Left ventricle myocardium inferior (tissue), 1 donor: ENCODE results near the gene P2RX1. TPM values are rescaled to one million over a fixed set of nuclear protein-coding genes. Genes with fewer than 3 reads are reported as not detected.

Experiments used
- DNase-seq: peaks from one replicate; pipeline ENCODE4 v3.0.0-alpha.2; 2020
- H3K27ac ChIP-seq: fragments of 200-600 bp; replicated peaks from 2 replicates; pipeline ENCODE4 v1.8.0; 2021
- H3K27me3 ChIP-seq: fragments of 200-600 bp; 2 replicates; pipeline ENCODE4 v1.8.0; 2021; ENCODE audit warnings: low read depth
- H3K36me3 ChIP-seq: fragments of 200-600 bp; 2 replicates; pipeline ENCODE4 v1.8.0; 2021
- H3K4me1 ChIP-seq: fragments of 200-600 bp; 2 replicates; pipeline ENCODE4 v1.8.0; 2021
- H3K4me3 ChIP-seq: fragments of 200-600 bp; 2 replicates; pipeline ENCODE4 v1.8.0; 2021; ENCODE audit warnings: mild to moderate bottlenecking, moderate library complexity
- H3K9me3 ChIP-seq: fragments of 200-600 bp; replicated peaks from 2 replicates; pipeline ENCODE4 v1.8.0; 2021
- intact Hi-C: fragments of 100-400 bp; cut with micrococcal nuclease; formaldehyde crosslinking; loops from one replicate; pipeline ENCODE4 v1.11.0; 2022
- long read RNA-seq: library from polyadenylated mRNA; unstranded; transcript quantifications from one replicate; pipeline ENCODE4 v2.0.0, GENCODE V29; 2021
- total RNA-seq: library from RNA; stranded (reverse); fragmentation: NEBNext Ultra II Directional; extraction: Animal tissue kit (Norgen Biotek cat#: 25700); gene quantifications from one replicate; pipeline ENCODE4 v1.2.1, GENCODE V29; 2021
- TF ChIP-seq, protein P1 (sequence below): fragments of 200-600 bp; IDR thresholded peaks from 2 replicates; pipeline ENCODE4 v1.8.0; 2021; ENCODE audit warnings: antibody characterized with exemption, mild to moderate bottlenecking, borderline replicate concordance
- donor health status: DM: no; HTN: yes; CAD: no; lungs with severe emphysema.

The P2RX1 gene
- 0.55 TPM for total RNA-seq
- long read RNA-seq, partial matches to known transcripts: 0 of 4 reads
- long read RNA-seq, other reads (novel, unspliced or antisense): 0 of 4 reads

DNA sequence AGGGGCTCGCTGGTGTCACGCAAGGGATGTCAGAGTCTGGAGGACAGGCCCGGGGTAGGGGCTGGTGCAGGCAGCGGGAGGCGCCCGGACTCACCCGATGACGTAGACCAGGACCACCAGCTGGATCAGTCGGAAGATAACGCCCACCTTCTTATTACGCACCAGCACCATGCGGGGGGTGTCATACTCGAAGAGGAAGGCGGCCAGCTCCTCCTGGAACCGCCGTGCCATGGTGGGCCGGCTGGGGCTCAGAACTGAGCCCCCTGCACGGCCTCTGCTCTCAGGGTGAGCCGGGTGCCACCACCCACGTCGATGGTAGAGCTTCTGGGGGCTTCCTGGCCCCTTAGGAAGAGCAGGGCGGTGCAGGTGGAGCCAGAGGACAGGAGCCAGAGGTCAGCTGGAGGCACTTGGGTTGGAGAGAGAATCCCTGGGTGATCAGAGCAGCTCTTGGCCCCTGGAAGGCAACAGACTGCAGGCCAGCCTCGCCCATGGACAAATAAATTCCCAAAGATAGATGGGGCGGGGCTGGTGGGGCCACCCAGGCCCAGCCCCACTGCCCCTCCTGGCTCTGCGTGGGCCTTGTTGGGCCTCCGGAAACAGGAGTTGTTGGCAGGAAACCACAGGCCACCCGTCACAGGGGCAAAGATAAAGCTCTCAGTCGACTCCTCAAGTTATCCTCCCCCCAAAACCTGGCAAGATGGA is at the start of gene P2RX1:
TSS of gene P2RX1 (minus strand) at position 471 of the 702 bp plus-strand sequence. CDS start at position 231, 240 bp downstream.
- H3K9me3 ChIP-seq: no peaks in the 10 kb centered on the region
- TF ChIP-seq, protein P1, sequence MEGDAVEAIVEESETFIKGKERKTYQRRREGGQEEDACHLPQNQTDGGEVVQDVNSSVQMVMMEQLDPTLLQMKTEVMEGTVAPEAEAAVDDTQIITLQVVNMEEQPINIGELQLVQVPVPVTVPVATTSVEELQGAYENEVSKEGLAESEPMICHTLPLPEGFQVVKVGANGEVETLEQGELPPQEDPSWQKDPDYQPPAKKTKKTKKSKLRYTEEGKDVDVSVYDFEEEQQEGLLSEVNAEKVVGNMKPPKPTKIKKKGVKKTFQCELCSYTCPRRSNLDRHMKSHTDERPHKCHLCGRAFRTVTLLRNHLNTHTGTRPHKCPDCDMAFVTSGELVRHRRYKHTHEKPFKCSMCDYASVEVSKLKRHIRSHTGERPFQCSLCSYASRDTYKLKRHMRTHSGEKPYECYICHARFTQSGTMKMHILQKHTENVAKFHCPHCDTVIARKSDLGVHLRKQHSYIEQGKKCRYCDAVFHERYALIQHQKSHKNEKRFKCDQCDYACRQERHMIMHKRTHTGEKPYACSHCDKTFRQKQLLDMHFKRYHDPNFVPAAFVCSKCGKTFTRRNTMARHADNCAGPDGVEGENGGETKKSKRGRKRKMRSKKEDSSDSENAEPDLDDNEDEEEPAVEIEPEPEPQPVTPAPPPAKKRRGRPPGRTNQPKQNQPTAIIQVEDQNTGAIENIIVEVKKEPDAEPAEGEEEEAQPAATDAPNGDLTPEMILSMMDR: no peak
- no peaks in the 10 kb centered on the region for H3K27me3 ChIP-seq
- no peaks in the 10 kb centered on the region for H3K36me3 ChIP-seq
- intact Hi-C loops: no loop called here
- DNase-seq: no peak
- H3K4me1 ChIP-seq: peaks cover 38% of the 10 kb centered on the region
- H3K27ac ChIP-seq: peak within 1 kb of the TSS; percentile 46
- H3K4me3 ChIP-seq: no peak within 1 kb of the TSS

DNA sequence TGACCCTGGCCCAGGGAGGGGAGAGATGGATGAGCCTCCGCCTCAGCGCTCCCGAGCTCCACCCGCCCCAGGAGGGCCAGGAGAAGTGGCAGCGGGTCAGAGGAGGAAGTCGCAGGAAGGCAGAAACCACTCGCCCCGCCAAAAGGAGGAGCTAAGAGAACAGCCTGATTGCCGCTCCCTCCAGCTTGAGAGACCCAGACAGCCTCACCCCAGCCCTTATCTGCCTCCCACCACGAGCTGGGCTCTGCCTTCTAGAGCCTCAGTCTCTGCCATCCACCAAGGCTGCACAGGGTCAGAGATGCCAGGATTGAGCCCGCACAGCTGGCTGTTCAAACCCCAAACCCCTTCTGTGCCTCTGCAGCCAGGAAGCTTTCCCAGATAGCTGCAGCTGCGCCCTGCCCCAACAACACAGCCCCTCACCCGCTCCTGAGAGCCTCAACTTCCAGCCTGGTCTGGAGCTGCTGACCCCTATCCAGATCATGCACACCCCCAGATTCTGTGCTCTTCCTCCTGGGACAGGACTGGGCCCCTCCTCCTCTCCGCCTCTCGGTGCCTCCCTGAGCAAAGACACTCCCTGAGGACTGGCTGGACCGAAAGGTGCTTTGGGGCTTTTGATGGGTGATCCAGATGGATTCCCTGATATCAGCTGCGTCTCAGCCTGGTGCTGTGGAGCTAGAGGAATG is 49.0 kb upstream of the P2RX1 start:
- Histone ChIP-seq H3K4me3 (peak overlapping the region; percentile 67), H3K9me3 (no peaks in the 10 kb centered on the region), H3K27ac (peak overlapping the region; percentile 77), H3K36me3 (no peaks in the 10 kb centered on the region), H3K27me3 (peaks cover 55% of the 10 kb centered on the region), H3K4me1 (peaks cover 42% of the 10 kb centered on the region)
- TF ChIP-seq, protein P1: no peak
- DNase-seq: peak; percentile 59
- intact Hi-C loops: no loop called here

DNA sequence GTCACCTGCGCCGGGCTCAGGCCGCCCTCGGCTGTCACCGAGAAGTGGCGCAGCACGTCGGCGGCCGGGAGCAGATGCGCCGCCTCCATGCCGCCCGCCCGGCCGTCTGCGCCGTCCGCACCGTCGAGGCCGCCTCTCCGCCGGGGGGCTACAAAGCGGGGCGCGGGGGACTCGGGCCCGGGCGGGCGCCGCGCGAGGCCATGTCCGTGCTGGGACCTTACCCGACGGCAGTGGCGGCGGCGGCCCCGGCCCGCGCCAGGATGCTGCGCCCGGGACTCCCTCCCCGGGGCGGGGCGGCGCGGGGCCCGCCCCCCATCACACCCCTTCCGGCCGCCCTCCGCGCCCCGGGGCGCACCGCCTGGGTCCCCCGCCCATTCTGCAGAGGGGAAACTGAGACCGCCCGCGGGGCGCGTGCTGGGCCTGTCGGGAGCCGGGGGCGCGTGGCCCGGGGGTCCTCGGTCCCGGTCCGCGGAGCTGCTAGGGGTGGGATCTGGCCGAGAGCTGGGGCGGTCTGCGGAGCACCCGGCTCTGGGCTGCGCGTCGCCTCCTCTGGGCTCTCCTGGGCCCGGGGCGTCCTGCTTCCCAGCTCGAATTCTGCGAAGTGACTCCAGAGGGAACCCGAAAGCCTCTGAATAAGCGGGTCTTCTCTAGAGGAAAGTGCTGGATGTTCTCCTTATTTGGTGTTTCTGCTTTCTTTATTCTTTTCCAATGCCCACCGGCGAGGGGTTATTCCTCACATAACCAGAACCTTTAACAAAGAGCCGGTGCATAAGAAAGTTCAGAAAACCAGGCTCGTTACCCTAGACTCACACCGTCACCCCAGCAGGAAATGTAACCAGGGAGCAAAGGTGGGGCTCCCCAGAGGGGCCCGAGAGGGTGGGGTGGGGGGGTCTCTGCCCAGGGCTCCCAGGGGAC is 48.2 kb upstream of the P2RX1 start, which contains the start of gene ATP2A3:
TSS of gene ATP2A3 (minus strand) at position 235 of the 915 bp plus-strand sequence. CDS start at position 89, 146 bp downstream.
- Histone ChIP-seq H3K4me1 (peaks cover 50% of the 10 kb centered on the region), H3K9me3 (no peaks in the 10 kb centered on the region), H3K4me3 (peak within 1 kb of the TSS; percentile 67), H3K27ac (peak within 1 kb of the TSS; percentile 77), H3K27me3 (peaks cover 55% of the 10 kb centered on the region), H3K36me3 (no peaks in the 10 kb centered on the region)
- TF ChIP-seq, protein P1: no peak
- intact Hi-C loops: no loop called here
- DNase-seq: peak; percentile 27

DNA sequence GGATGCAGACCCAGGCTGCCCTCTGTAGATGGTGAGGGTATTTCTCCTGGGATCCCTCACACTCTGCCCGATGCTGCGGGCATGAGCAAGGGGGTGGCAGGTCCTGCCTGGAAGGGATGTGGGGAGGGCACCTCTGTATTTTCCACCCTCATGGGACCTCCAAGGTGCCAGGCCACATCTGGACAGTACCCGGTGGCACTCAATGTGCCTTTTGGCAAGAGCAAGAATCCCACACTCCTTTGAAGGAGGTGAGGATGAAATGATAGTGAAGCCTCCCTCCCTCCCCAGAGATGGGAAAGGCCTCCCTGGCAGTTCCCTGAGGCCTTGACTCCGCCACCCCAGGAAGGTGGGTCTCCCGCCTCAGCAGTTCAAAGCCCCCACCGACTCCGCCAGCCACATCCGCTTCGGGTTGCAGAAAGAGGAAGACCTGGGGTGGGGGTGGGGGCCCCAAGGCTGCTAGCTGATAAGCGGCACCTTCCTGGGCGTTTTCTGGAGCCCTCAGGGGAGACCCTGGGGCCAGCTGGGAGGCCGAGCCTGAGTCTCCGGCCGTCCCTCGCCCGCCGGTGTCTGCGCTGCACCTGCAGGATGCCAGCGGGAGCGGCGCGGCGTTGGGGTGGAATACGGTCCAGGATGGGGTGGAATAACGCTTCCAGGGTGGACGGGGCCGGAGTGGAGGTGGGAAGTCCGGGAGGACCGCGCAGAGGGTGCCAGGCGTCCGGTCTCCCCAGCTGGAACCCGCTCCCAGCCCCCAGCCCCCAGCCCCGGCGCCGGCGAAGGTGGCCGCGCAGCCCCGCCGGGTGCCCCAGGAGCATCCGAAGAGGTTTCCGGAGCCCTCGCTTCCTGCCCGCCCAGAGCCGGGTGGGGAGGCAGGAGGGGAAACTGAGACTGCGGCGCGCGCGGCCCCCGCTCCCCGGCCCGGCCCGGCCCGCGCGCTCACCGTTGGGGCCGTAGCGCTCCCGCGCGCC is 47.3 kb upstream of the P2RX1 start:
- peak overlapping the region; percentile 67 for H3K4me3 ChIP-seq
- TF ChIP-seq, protein P1: no peak
- peaks cover 51% of the 10 kb centered on the region for H3K4me1 ChIP-seq
- intact Hi-C loops: no loop called here
- H3K36me3 ChIP-seq: no peaks in the 10 kb centered on the region
- no peak for DNase-seq
- H3K9me3 ChIP-seq: no peaks in the 10 kb centered on the region
- H3K27ac ChIP-seq: peak overlapping the region; percentile 77
- H3K27me3 ChIP-seq: peaks cover 55% of the 10 kb centered on the region
